GM18907 (cell line): ENCODE data around the gene ADD3.
A peak's percentile ranks its signal among the peaks of the same experiment; 100 is the strongest.
"Not testable (repeated sequence)": the region's sequence is repeated elsewhere in the genome, so short reads cannot be mapped to it uniquely, and the experiment has no call there.

Experiments used
- ATAC-seq: cut with Tn5 transposase; IDR thresholded peaks from one replicate; pipeline ENCODE4 v1.9.1; 2021; ENCODE audit warnings: mild to moderate bottlenecking, moderate library complexity; ENCODE audit not compliant: unreplicated experiment

Gene ADD3

GRCh38 chr10:110032801-110033700, 25.3 kb downstream of the ADD3 start:
- ATAC-seq: no peak

DNA sequence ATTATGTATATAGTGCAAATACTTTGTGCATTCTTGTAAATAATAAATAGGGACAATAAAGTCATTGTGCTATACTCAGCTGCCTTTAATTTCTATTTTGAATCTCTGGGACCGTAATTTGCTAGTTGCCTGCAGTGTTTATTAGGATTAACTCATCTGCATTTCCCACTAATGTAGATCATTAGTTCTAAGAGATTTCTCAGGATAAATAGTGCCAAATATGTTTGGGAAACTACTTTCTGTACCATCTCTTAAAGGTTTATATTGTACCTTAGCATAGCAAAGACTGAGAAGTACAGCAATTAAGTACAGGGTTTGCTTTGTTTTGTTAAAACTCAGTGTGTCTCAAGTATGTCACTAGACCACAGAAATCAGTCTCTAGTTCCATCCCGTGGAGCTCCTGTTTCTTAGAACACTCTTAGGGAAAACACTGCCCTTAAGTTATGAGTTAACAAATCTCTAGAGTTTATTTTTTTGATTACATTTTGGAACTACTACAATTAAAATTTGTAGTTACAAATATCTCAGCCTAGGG, 26.0 kb downstream of the ADD3 start:
- ATAC-seq: no peak

GRCh38 chr10:110034596-110034995, 26.8 kb downstream of the ADD3 start:
- ATAC-seq: no peak

GRCh38 chr10:110035070-110035921, 27.5 kb downstream of the ADD3 start:
- no peak for ATAC-seq

DNA sequence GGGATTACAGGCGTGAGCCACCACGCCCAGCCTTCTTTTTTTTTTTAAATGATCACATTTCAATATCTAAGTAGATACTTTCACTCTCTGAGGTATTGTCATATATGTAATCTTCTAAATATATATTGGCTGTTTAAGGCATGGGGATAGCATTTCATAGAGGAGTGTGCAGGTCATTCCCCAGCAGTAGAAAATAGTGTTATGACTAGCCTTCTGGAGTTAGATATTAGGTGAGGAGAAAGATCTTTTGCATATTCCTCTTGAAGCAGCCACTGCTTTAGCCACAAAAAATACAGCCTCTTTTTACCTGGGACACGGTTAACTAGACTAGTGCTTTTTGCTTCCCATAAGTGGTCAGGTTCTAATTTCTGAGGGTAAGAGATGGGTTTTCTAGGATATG, 28.9 kb downstream of the ADD3 start:
- peak; percentile 90 for ATAC-seq

GRCh38 chr10:110039254-110039653, 31.5 kb downstream of the ADD3 start:
- ATAC-seq: no peak

GRCh38 chr10:110040108-110040507, 32.3 kb downstream of the ADD3 start:
- no peak for ATAC-seq

GRCh38 chr10:110040767-110041478, 33.1 kb downstream of the ADD3 start:
- ATAC-seq: no peak

DNA sequence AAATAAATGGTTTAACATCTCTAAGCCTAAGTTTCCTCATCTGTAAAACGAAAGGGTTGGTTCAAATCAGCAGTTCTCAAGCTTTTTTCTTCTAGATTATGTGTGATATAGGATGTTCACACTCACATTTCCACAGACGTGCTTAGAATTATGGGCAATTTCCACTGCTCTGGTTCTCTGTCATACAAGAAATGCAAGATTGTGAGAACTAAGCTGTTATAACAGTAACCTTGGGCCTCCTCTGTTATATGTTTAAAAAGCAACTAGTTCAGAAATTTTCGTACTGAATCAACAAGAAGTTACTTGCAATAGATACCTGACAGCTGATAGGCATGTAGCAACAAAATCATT, 33.7 kb downstream of the ADD3 start:
- ATAC-seq: no peak

DNA sequence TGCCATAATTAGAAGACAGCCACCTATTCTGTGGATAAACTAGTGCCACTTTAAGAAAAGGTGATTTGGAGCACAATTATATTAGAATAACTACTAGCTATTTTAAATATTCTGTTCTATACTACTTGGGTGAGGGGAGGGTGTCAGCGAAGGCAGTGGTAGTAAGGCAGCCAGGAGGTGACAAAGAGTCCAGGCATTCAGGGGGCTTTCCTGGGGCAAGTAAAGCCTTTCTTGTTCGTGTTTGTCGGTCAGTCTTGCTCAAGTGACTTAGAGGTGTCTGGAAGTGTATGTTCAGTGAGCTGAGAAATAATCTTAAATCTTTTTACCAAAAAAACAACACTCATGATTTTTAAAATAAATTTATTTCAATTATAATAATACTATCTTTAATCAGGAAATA, 34.4 kb downstream of the ADD3 start:
- ATAC-seq: no peak

DNA sequence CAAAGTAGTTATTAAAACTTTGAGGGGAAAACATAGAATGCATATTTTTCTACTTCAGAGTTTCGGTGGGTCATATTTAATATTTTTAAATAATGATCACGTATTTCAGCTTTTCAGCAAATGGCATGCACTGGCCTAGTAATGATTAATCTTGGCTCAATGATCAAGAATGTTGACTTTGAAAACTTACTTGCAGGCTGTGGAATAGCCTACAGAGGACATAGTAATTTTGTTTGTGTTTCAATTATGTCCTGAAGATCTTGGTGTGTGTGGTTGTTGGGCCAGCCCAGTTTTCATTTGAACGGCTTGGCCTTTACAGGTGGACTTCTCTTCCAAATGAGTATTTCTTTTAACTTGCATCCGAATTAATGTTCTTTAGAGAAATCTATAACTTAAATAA, 35.1 kb downstream of the ADD3 start:
- no peak for ATAC-seq

DNA sequence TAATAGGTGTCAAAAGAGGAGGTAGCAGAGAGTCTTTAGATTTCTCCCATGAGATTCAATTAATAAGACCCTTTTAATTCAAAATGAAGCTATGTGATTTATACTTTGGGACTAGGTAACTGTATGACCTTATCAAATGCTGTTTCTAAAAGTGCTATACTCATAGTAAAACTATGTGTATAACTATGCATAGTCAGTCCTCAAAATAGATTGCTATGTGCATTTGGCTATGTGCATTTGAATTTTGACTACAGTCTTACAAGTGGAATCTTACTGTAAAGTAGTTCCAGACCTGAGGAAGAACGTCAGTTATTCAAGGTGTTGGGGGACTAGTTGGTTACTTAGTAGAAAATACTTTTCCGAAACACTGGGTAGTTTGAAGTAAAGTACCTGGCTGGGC, 36.9 kb downstream of the ADD3 start:
- ATAC-seq: no peak

GRCh38 chr10:110045772-110046171, 38.0 kb downstream of the ADD3 start:
- no peak for ATAC-seq

- ATAC-seq: not testable (repeated sequence)
Observed at GRCh38 chr10:110048145-110048544, 40.4 kb downstream of the ADD3 start.

DNA sequence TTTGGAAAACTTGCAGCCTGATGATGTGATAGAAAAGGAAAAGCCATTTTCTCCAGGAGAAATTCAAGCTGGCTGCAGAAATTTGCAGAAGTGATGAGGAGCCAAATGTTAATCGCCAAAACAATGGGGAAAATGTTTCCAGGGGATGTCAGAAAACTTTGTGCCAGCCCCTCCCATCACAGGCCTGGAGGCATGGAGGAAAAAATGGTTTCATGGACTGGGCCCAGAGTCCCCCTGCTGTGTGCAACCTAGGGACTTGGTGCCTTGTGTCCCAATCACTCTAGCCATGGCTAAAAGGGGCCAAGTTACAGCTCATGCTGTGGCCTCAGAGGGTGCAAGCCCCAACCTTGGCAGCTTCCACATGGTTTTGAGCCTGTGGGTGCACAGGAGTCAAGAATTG, 41.0 kb downstream of the ADD3 start:
- no peak for ATAC-seq

DNA sequence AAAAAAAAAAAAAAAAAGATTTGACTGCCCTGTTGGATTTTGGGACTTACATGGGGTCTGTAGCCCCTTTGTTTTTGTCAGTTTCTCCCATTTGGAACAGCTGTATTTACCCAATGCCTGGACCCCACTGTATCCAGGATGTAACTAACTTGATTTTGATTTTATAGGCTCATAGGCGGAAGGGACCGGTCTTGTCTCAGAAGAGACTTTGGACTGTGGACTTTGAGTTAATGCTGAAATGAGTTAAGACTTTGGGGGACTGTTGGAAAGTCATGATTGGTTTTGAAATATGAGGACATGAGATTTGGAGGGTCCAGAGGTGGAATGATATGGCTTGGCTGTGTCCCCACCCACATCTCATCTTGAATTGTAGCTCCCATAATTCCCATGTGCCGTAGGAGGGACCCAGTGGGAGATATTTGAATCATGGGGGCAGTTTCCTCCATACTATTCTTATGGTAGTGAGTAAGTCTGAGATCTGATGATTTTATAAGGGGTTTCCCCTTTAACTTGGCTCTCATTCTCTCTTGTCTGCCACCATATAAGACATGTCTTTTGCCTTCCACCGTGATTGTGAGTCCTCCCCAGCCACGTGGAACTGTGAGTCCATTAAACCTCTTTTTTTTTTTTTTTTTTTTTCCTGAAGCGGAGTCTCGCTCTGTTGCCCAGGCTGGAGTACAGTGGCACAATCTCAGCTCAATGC, 42.3 kb downstream of the ADD3 start:
- not testable (repeated sequence) for ATAC-seq

DNA sequence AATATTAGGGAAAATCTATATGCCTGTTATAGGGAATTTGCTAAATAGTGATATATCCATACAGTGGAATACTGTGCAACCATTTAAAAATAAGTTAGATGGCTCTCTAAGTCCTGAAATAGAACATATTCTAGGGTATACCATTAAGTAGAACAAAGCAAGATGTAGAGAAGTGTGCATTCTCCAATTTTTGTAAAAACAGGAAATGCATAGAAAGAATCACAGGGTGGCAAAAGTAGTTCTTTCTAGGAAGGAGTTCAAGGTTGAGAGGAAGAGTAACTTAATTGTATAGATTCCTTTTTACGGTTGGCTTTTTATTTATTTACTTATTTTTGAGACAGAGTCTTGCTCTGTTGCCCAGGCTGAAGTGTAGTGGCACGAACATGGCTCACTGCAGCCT, 43.7 kb downstream of the ADD3 start:
- ATAC-seq: no peak

DNA sequence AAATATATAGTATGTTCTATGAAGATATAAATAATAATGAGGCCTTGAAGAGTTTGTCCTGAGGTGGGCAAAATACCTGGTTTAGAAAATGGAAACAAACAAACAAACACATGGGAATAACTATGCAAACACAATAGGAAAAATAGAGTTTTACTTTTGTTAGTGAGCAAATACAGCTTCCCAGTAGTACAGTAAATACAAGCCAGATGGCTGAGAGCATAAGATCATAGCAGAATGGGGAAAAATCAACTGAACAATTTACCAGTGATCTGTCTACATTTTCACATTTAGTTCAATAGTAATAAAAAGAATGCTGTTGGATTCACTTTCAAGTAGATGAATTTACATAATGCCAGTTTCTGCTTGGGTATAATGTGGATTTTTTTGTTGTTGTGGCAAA, 45.1 kb downstream of the ADD3 start:
- no peak for ATAC-seq

DNA sequence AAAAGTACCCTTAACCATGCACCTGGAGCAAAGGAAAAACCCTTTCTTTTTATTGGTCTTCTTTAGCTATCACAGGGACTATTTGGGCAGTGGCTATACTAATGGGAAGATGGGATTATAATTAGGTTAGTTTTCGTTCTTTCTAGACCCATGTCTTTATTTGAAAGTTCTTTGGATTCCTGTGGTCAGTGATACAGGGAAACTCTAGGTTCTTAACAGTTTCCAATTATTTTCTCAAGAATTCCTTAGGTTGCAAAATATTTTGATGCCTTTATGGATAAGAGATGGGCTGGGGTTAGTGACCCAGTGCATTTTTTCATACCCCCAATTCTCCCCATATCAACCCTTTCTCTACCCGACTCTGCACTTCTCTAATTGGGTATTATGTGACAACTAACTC, 49.0 kb downstream of the ADD3 start:
- no peak for ATAC-seq

- no peak for ATAC-seq
Observed at GRCh38 chr10:110057456-110057855, 49.7 kb downstream of the ADD3 start.

DNA sequence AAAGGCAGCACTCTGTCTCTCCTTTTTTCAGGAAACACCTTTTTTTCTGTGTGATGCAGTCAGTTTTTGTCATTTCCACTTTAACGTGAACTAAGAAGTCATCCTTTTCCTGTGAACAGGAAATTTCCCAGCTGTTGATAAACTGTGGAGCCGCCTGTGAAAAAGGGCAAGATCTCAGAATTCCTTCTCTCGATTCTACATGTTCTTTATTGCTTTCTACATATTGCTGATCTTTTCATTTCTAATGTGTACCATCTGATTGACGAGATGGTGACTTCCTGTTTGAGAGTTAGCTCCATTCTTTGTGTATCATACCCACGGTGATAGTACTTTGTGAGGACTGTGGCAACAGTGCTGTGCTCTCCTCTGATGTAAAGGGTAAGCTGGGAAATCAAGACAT, 50.4 kb downstream of the ADD3 start:
- ATAC-seq: no peak
